ENCODE measurements around the gene TRAPPC4. TPM values are rescaled to one million over a fixed set of nuclear protein-coding genes. Genes with fewer than 3 reads are reported as not detected.
"Not testable (repeated sequence)": the region's sequence is repeated elsewhere in the genome, so short reads cannot be mapped to it uniquely, and the experiment has no call there.

Gene TRAPPC4
- 100 to 1,000 TPM in 1 of 4 donors, 10 to 100 TPM in 3; 59.1 to 103 (median 79.7) TPM for polyA plus RNA-seq
- long read RNA-seq, donor 1, transcript TRAPPC4-214 (5 exons, 1,759 nt): major isoform, 83 of 117 reads
- long read RNA-seq, donor 1, transcript TRAPPC4-210 (4 exons, 1,135 nt): minor isoform, 14 of 117 reads
- long read RNA-seq, donor 1, partial matches to known transcripts: 9 of 117 reads
- long read RNA-seq, donor 1, other reads (novel, unspliced or antisense): 0 of 117 reads
- long read RNA-seq, donor 2, transcript TRAPPC4-214 (5 exons, 1,759 nt): major isoform, 22 of 110 reads
- long read RNA-seq, donor 2, partial matches to known transcripts: 81 of 110 reads
- long read RNA-seq, donor 2, other reads (novel, unspliced or antisense): 0 of 110 reads
- long read RNA-seq, donor 3, transcript TRAPPC4-214 (5 exons, 1,759 nt): major isoform, 30 of 53 reads
- long read RNA-seq, donor 3, partial matches to known transcripts: 10 of 53 reads
- long read RNA-seq, donor 3, other reads (novel, unspliced or antisense): 0 of 53 reads
- long read RNA-seq, donor 4: 0 reads
- long read RNA-seq, donor 5, transcript TRAPPC4-214 (5 exons, 1,759 nt): major isoform, 9 of 14 reads
- long read RNA-seq, donor 5, partial matches to known transcripts: 0 of 14 reads
- long read RNA-seq, donor 5, other reads (novel, unspliced or antisense): 0 of 14 reads
- long read RNA-seq, donor 6, transcript TRAPPC4-210 (4 exons, 1,135 nt): minor isoform, 6 of 33 reads
- long read RNA-seq, donor 6, transcript TRAPPC4-214 (5 exons, 1,759 nt): major isoform, 21 of 33 reads
- long read RNA-seq, donor 6, partial matches to known transcripts: 0 of 33 reads
- long read RNA-seq, donor 6, other reads (novel, unspliced or antisense): 0 of 33 reads
- long read RNA-seq, donor 7: 0 reads
- long read RNA-seq, donor 8, partial matches to known transcripts: 0 of 4 reads
- long read RNA-seq, donor 8, other reads (novel, unspliced or antisense): 0 of 4 reads
- long read RNA-seq, donor 9, transcript TRAPPC4-214 (5 exons, 1,759 nt): major isoform, 10 of 16 reads
- long read RNA-seq, donor 9, partial matches to known transcripts: 0 of 16 reads
- long read RNA-seq, donor 9, other reads (novel, unspliced or antisense): 0 of 16 reads
- long read RNA-seq, donor 10, transcript TRAPPC4-214 (5 exons, 1,759 nt): major isoform, 42 of 49 reads
- long read RNA-seq, donor 10, partial matches to known transcripts: 0 of 49 reads
- long read RNA-seq, donor 10, other reads (novel, unspliced or antisense): 0 of 49 reads

GRCh38 chr11:119018074-119018938 lies at the start of gene TRAPPC4, which contains the start of gene RPS25:
Gene TRAPPC4 (plus strand): TSS chr11:119018766. CDS start chr11:119018796, 30 bp downstream.
Gene RPS25 (minus strand): TSS chr11:119018343. CDS start chr11:119018284, 59 bp downstream.
- peak; percentile 97 to 98 for DNase-seq
- no peaks in the 10 kb centered on the region for H3K9me3 ChIP-seq (ENCODE audit: control insufficient read depth in 2 of 2, insufficient read depth in 1 of 2, low read depth in 1 of 2, low read length in 1 of 2)
- H3K36me3 ChIP-seq (ENCODE audit: control insufficient read depth in 3 of 3, insufficient read depth in 2 of 3, low read depth in 1 of 3, low read length in 3 of 3): peaks cover 8 to 45% (median 9%) of the 10 kb centered on the region in 3 donors
- no peak for FAIRE-seq
- peaks cover 1 to 43% (median 6%) of the 10 kb centered on the region in 3 donors for H3K4me1 ChIP-seq (ENCODE audit: control insufficient read depth in 3 of 3, insufficient read depth in 2 of 3, low read depth in 1 of 3, low read length in 2 of 3)
- no peaks in the 10 kb centered on the region for H3K27me3 ChIP-seq (ENCODE audit: control insufficient read depth in 3 of 3, insufficient read depth in 3 of 3, low read length in 3 of 3)
- WGBS, 3 donors: 0% methylated on average over 63 of the region's 63 CpGs
- peak within 1 kb of the TSS; percentile 90 to 99 (median 93) for H3K27ac ChIP-seq (ENCODE audit: low read depth in 1 of 3, low read length in 2 of 3)
- peak within 1 kb of the TSS; percentile 81 to 94 (median 89) for H3K4me3 ChIP-seq (ENCODE audit: low read depth in 1 of 3, low read length in 3 of 3)

- not testable (repeated sequence) for H3K27ac ChIP-seq (ENCODE audit: low read depth in 1 of 3, low read length in 2 of 3); H3K36me3 ChIP-seq (ENCODE audit: control insufficient read depth in 3 of 3, insufficient read depth in 2 of 3, low read depth in 1 of 3, low read length in 3 of 3); FAIRE-seq; H3K9me3 ChIP-seq (ENCODE audit: control insufficient read depth in 2 of 2, insufficient read depth in 1 of 2, low read depth in 1 of 2, low read length in 1 of 2); H3K4me1 ChIP-seq (ENCODE audit: control insufficient read depth in 3 of 3, insufficient read depth in 2 of 3, low read depth in 1 of 3, low read length in 2 of 3); DNase-seq; H3K27me3 ChIP-seq (ENCODE audit: control insufficient read depth in 3 of 3, insufficient read depth in 3 of 3, low read length in 3 of 3); H3K4me3 ChIP-seq (ENCODE audit: low read depth in 1 of 3, low read length in 3 of 3)
- 93 to 97% (median 96%) methylated on average over 2 of the region's 2 CpGs for whole genome bisulfite sequencing, 3 donors
Observed at GRCh38 chr11:118969508-118969907, 49.1 kb upstream of the TRAPPC4 start.

- H3K27ac ChIP-seq (ENCODE audit: low read depth in 1 of 3, low read length in 2 of 3): no peak within 1 kb of the TSS
- H3K27me3 ChIP-seq (ENCODE audit: control insufficient read depth in 3 of 3, insufficient read depth in 3 of 3, low read length in 3 of 3): peaks cover 0 to 15% (median 0%) of the 10 kb centered on the region in 3 donors
- peaks cover 0 to 4% of the 10 kb centered on the region in 2 donors for H3K9me3 ChIP-seq (ENCODE audit: control insufficient read depth in 2 of 2, insufficient read depth in 1 of 2, low read depth in 1 of 2, low read length in 1 of 2)
- DNase-seq (no peak), FAIRE-seq (no peak)
- H3K4me1 ChIP-seq (ENCODE audit: control insufficient read depth in 3 of 3, insufficient read depth in 2 of 3, low read depth in 1 of 3, low read length in 2 of 3): no peaks in the 10 kb centered on the region
- H3K4me3 ChIP-seq (ENCODE audit: low read depth in 1 of 3, low read length in 3 of 3): no peak within 1 kb of the TSS
- 46 to 67% (median 66%) methylated on average over 33 of the region's 33 CpGs for WGBS, 3 donors
- no peaks in the 10 kb centered on the region for H3K36me3 ChIP-seq (ENCODE audit: control insufficient read depth in 3 of 3, insufficient read depth in 2 of 3, low read depth in 1 of 3, low read length in 3 of 3)
Observed at GRCh38 chr11:118971646-118972045, 46.9 kb upstream of the TRAPPC4 start, which contains the start of gene FOXR1. Gene FOXR1 (plus strand): TSS chr11:118971761. CDS start chr11:118971932, 171 bp downstream.

- Histone ChIP-seq H3K4me3 (ENCODE audit: low read depth in 1 of 3, low read length in 3 of 3) (no peak overlapping the region), H3K9me3 (ENCODE audit: control insufficient read depth in 2 of 2, insufficient read depth in 1 of 2, low read depth in 1 of 2, low read length in 1 of 2) (peaks cover 0 to 4% of the 10 kb centered on the region in 2 donors), H3K27ac (ENCODE audit: low read depth in 1 of 3, low read length in 2 of 3) (no peak overlapping the region), H3K4me1 (ENCODE audit: control insufficient read depth in 3 of 3, insufficient read depth in 2 of 3, low read depth in 1 of 3, low read length in 2 of 3) (peaks cover 0 to under 1% (median 0%) of the 10 kb centered on the region in 3 donors), H3K27me3 (ENCODE audit: control insufficient read depth in 3 of 3, insufficient read depth in 3 of 3, low read length in 3 of 3) (peaks cover 0 to 15% (median 0%) of the 10 kb centered on the region in 3 donors), H3K36me3 (ENCODE audit: control insufficient read depth in 3 of 3, insufficient read depth in 2 of 3, low read depth in 1 of 3, low read length in 3 of 3) (no peaks in the 10 kb centered on the region)
- FAIRE-seq (no peak), DNase-seq (no peak)
- 79 to 96% (median 93%) methylated on average over 2 of the region's 2 CpGs for WGBS, 3 donors
Observed at GRCh38 chr11:118973985-118974384, 44.6 kb upstream of the TRAPPC4 start.

- Histone ChIP-seq H3K4me3 (ENCODE audit: low read depth in 1 of 3, low read length in 3 of 3) (no peak overlapping the region), H3K27me3 (ENCODE audit: control insufficient read depth in 3 of 3, insufficient read depth in 3 of 3, low read length in 3 of 3) (peaks cover 0 to 12% (median 0%) of the 10 kb centered on the region in 3 donors), H3K4me1 (ENCODE audit: control insufficient read depth in 3 of 3, insufficient read depth in 2 of 3, low read depth in 1 of 3, low read length in 2 of 3) (peaks cover 0 to 16% (median 0%) of the 10 kb centered on the region in 3 donors), H3K36me3 (ENCODE audit: control insufficient read depth in 3 of 3, insufficient read depth in 2 of 3, low read depth in 1 of 3, low read length in 3 of 3) (no peaks in the 10 kb centered on the region), H3K9me3 (ENCODE audit: control insufficient read depth in 2 of 2, insufficient read depth in 1 of 2, low read depth in 1 of 2, low read length in 1 of 2) (peaks cover 0 to 2% of the 10 kb centered on the region in 2 donors), H3K27ac (ENCODE audit: low read depth in 1 of 3, low read length in 2 of 3) (no peak overlapping the region)
- WGBS, 3 donors: 77 to 80% (median 79%) methylated on average over 15 of the region's 15 CpGs
- DNase-seq (no peak), FAIRE-seq (no peak)
Observed at GRCh38 chr11:118975771-118976709, 42.5 kb upstream of the TRAPPC4 start.

- WGBS, 3 donors: 49 to 72% (median 68%) methylated on average over 9 of the region's 9 CpGs
- Histone ChIP-seq H3K36me3 (ENCODE audit: control insufficient read depth in 3 of 3, insufficient read depth in 2 of 3, low read depth in 1 of 3, low read length in 3 of 3) (no peaks in the 10 kb centered on the region), H3K4me1 (ENCODE audit: control insufficient read depth in 3 of 3, insufficient read depth in 2 of 3, low read depth in 1 of 3, low read length in 2 of 3) (peaks cover 0 to 16% (median 0%) of the 10 kb centered on the region in 3 donors), H3K27me3 (ENCODE audit: control insufficient read depth in 3 of 3, insufficient read depth in 3 of 3, low read length in 3 of 3) (peaks cover 0 to 7% (median 0%) of the 10 kb centered on the region in 3 donors), H3K4me3 (ENCODE audit: low read depth in 1 of 3, low read length in 3 of 3) (no peak overlapping the region), H3K9me3 (ENCODE audit: control insufficient read depth in 2 of 2, insufficient read depth in 1 of 2, low read depth in 1 of 2, low read length in 1 of 2) (no peaks in the 10 kb centered on the region), H3K27ac (ENCODE audit: low read depth in 1 of 3, low read length in 2 of 3) (no peak overlapping the region)
- FAIRE-seq: no peak
- DNase-seq: peak in 1 of 2 donors; percentile 19
Observed at GRCh38 chr11:118979434-118979833, 39.1 kb upstream of the TRAPPC4 start.
